Mesothelial cell of epicardium (in vitro differentiated cells): ENCODE data around the gene BBS9. TPM values are rescaled to one million over a fixed set of nuclear protein-coding genes. Genes with fewer than 3 reads are reported as not detected.

Experiments used
- DNase-seq, 2 experiments: peaks; one replicate each; pipeline ENCODE4 v3.0.0; 2021; ENCODE audit warnings: low spot score in 2 of 2; ENCODE audit not compliant: unreplicated experiment in 2 of 2
- H3K27ac Mint-ChIP-seq: 2 replicates; pipeline ENCODE4 v1.8.0; 2021; ENCODE audit warnings: mixed read lengths
- H3K27me3 Mint-ChIP-seq: 2 replicates; pipeline ENCODE4 v1.8.0; 2021; ENCODE audit warnings: low read depth, mixed read lengths
- H3K36me3 Mint-ChIP-seq: 2 replicates; pipeline ENCODE4 v1.8.0; 2021; ENCODE audit warnings: mixed read lengths
- H3K4me1 Mint-ChIP-seq: 2 replicates; pipeline ENCODE4 v1.8.0; 2021; ENCODE audit warnings: mixed read lengths
- H3K4me3 Mint-ChIP-seq: 2 replicates; pipeline ENCODE4 v1.8.0; 2021; ENCODE audit warnings: mild to moderate bottlenecking, moderate library complexity, mixed read lengths
- H3K9me3 Mint-ChIP-seq: 2 replicates; pipeline ENCODE4 v1.8.0; 2021; ENCODE audit warnings: mixed read lengths
- total RNA-seq: library from RNA; stranded (reverse); gene quantifications from 3 replicates; pipeline ENCODE4 v1.2.1, GENCODE V29; 2021
- TF ChIP-seq, protein P1 (sequence below): fragments of 200-600 bp; sonication (generic); IDR thresholded peaks from one replicate; pipeline ENCODE4 v1.5.0; 2021; ENCODE audit warnings: antibody characterized with exemption; ENCODE audit not compliant: unreplicated experiment

BBS9 gene
- total RNA-seq, 1 donor from 2014 or later: 26.9 TPM

GRCh38 chr7:33192695-33193291 lies 63.4 kb downstream of the BBS9 start:
- TF ChIP-seq, protein P1, sequence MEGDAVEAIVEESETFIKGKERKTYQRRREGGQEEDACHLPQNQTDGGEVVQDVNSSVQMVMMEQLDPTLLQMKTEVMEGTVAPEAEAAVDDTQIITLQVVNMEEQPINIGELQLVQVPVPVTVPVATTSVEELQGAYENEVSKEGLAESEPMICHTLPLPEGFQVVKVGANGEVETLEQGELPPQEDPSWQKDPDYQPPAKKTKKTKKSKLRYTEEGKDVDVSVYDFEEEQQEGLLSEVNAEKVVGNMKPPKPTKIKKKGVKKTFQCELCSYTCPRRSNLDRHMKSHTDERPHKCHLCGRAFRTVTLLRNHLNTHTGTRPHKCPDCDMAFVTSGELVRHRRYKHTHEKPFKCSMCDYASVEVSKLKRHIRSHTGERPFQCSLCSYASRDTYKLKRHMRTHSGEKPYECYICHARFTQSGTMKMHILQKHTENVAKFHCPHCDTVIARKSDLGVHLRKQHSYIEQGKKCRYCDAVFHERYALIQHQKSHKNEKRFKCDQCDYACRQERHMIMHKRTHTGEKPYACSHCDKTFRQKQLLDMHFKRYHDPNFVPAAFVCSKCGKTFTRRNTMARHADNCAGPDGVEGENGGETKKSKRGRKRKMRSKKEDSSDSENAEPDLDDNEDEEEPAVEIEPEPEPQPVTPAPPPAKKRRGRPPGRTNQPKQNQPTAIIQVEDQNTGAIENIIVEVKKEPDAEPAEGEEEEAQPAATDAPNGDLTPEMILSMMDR: no peak
- no peak overlapping the region for H3K27ac Mint-ChIP-seq
- no peak for DNase-seq
- H3K9me3 Mint-ChIP-seq: peaks cover 13% of the 10 kb centered on the region
- no peaks in the 10 kb centered on the region for H3K27me3 Mint-ChIP-seq
- peaks cover 11% of the 10 kb centered on the region for H3K36me3 Mint-ChIP-seq
- no peak overlapping the region for H3K4me3 Mint-ChIP-seq
- peaks cover 8% of the 10 kb centered on the region for H3K4me1 Mint-ChIP-seq

GRCh38 chr7:33193308-33193864 lies 64.0 kb downstream of the BBS9 start:
- TF ChIP-seq, protein P1: no peak
- Mint-ChIP-seq H3K9me3 (peaks cover 13% of the 10 kb centered on the region), H3K27me3 (no peaks in the 10 kb centered on the region), H3K36me3 (peaks cover 11% of the 10 kb centered on the region), H3K4me3 (no peak overlapping the region), H3K4me1 (peaks cover 8% of the 10 kb centered on the region), H3K27ac (no peak overlapping the region)
- no peak for DNase-seq

DNA sequence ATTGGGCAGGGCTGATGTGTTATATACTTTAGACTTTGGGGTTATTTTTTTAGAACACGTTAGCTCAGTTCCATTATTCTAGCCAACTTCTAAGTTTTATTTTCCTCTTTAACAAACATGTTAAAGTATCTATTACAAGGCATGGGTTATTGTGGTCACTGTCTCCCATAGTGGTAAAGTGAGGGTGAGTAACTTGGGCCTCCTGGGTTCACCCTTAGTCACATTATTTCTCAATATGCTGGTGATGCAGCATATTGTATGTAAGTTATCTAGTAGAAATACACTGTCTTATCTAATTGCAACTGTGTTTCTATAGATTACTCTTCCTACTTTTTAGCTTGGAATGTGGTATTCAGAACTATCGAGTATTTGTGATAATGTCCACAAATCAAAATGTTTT lies 65.9 kb downstream of the BBS9 start:
- Mint-ChIP-seq H3K27ac (no peak overlapping the region), H3K4me3 (no peak overlapping the region), H3K27me3 (no peaks in the 10 kb centered on the region), H3K4me1 (peaks cover 8% of the 10 kb centered on the region), H3K36me3 (peaks cover 11% of the 10 kb centered on the region), H3K9me3 (peaks cover 13% of the 10 kb centered on the region)
- DNase-seq: no peak
- TF ChIP-seq, protein P1: no peak

- peaks cover 8% of the 10 kb centered on the region for H3K4me1 Mint-ChIP-seq
- TF ChIP-seq, protein P1: no peak
- H3K27me3 Mint-ChIP-seq: no peaks in the 10 kb centered on the region
- no peak for DNase-seq
- peaks cover 13% of the 10 kb centered on the region for H3K9me3 Mint-ChIP-seq
- H3K4me3 Mint-ChIP-seq: no peak overlapping the region
- H3K27ac Mint-ChIP-seq: no peak overlapping the region
- peaks cover 11% of the 10 kb centered on the region for H3K36me3 Mint-ChIP-seq
Observed at GRCh38 chr7:33196221-33196620, 66.9 kb downstream of the BBS9 start.

- no peak overlapping the region for H3K4me3 Mint-ChIP-seq
- H3K9me3 Mint-ChIP-seq: peaks cover 7% of the 10 kb centered on the region
- no peaks in the 10 kb centered on the region for H3K36me3 Mint-ChIP-seq
- H3K27ac Mint-ChIP-seq: no peak overlapping the region
- H3K4me1 Mint-ChIP-seq: peaks cover 8% of the 10 kb centered on the region
- no peak for DNase-seq
- H3K27me3 Mint-ChIP-seq: no peaks in the 10 kb centered on the region
- TF ChIP-seq, protein P1: no peak
Observed at GRCh38 chr7:33200282-33200681, 70.9 kb downstream of the BBS9 start.
